Neural cell (in vitro differentiated cells): ENCODE results near the gene AHNAK.

ENCODE experiments used
- CTCF ChIP-seq: fragments of 450-650 bp; IDR thresholded peaks from 2 replicates; pipeline ENCODE4 v1.5.1; 2014; ENCODE audit warnings: antibody characterized with exemption, mild to moderate bottlenecking, moderate library complexity; ENCODE audit not compliant: poor library complexity, severe bottlenecking
- EP300 ChIP-seq: fragments of 450-650 bp; conservative IDR thresholded peaks from 2 replicates; pipeline ENCODE4 v1.6.1; 2014; ENCODE audit warnings: antibody characterized with exemption, mild to moderate bottlenecking, moderate library complexity; ENCODE audit not compliant: poor library complexity, severe bottlenecking
- EZH2 ChIP-seq: fragments of 200-600, 300-800 bp; shearing (Covaris generic), sonication (generic); IDR thresholded peaks from 2 replicates; pipeline ENCODE4 v1.6.1; 2014; ENCODE audit warnings: antibody characterized with exemption, low read length, borderline replicate concordance, mild to moderate bottlenecking; ENCODE audit not compliant: insufficient read depth, poor library complexity, severe bottlenecking
- POLR2AphosphoS5 ChIP-seq: IDR thresholded peaks from 2 replicates; pipeline ENCODE4 v1.6.1; 2012

GRCh38 chr11:62395885-62396551, 150.6 kb downstream of the AHNAK start:
- TF ChIP-seq CTCF: no peak
- TF ChIP-seq EP300: no peak
- TF ChIP-seq POLR2AphosphoS5: no peak
- TF ChIP-seq EZH2: no peak
